Trophoblast cell (in vitro differentiated cells and primary cell): Measurements from ENCODE around the gene FNDC3B.

Source experiments
- DNase-seq, 2 donors: peaks; one replicate each; pipeline ENCODE4 v3.0.0-alpha.2; 2016
- H2AFZ ChIP-seq: 2 replicates; pipeline ENCODE4 v1.6.1; 2013; ENCODE audit warnings: low read length, moderate library complexity, mild to moderate bottlenecking; ENCODE audit not compliant: insufficient read depth, poor library complexity
- H2AK5ac ChIP-seq: 2 replicates; pipeline ENCODE4 v1.6.1; 2013; ENCODE audit warnings: mild to moderate bottlenecking, low read length
- H2BK120ac ChIP-seq: 2 replicates; pipeline ENCODE4 v1.6.1; 2013; ENCODE audit warnings: low read length, mild to moderate bottlenecking, moderate library complexity; ENCODE audit not compliant: insufficient read depth, poor library complexity
- H2BK12ac ChIP-seq: 2 replicates; pipeline ENCODE4 v1.6.1; 2013; ENCODE audit warnings: mild to moderate bottlenecking, low read length, moderate library complexity
- H2BK5ac ChIP-seq: 2 replicates; pipeline ENCODE4 v1.6.1; 2013; ENCODE audit warnings: low read length, low read depth, moderate library complexity, mild to moderate bottlenecking; ENCODE audit not compliant: poor library complexity
- H3K14ac ChIP-seq: 2 replicates; pipeline ENCODE4 v1.6.1; 2013; ENCODE audit warnings: mild to moderate bottlenecking, low read length
- H3K18ac ChIP-seq: 2 replicates; pipeline ENCODE4 v1.6.1; 2013; ENCODE audit warnings: mild to moderate bottlenecking, low read length
- H3K23ac ChIP-seq: 2 replicates; pipeline ENCODE4 v1.6.1; 2013; ENCODE audit warnings: low read length
- H3K27ac ChIP-seq: 2 replicates; pipeline ENCODE4 v1.5.1; 2013; ENCODE audit warnings: low read depth, mild to moderate bottlenecking, inconsistent platforms, low read length, moderate library complexity
- H3K27me3 ChIP-seq: 2 replicates; pipeline ENCODE4 v1.6.1; 2013; ENCODE audit warnings: inconsistent platforms, mild to moderate bottlenecking, low read length, moderate library complexity; ENCODE audit not compliant: insufficient read depth
- H3K36me3 ChIP-seq, 2 experiments: 1 replicate in 1 of 2; 2 replicates in 1 of 2; pipeline ENCODE4 v1.6.1; 2013; ENCODE audit warnings: low read length in 2 of 2, mild to moderate bottlenecking in 2 of 2, moderate library complexity in 1 of 2; ENCODE audit not compliant: insufficient read depth in 2 of 2, control insufficient read depth in 1 of 2
- H3K4ac ChIP-seq: 2 replicates; pipeline ENCODE4 v1.6.1; 2013; ENCODE audit warnings: low read depth, mild to moderate bottlenecking, low read length, moderate library complexity
- H3K4me1 ChIP-seq, 2 experiments: 1 replicate in 1 of 2; 2 replicates in 1 of 2; pipeline ENCODE4 v1.6.1; 2013; ENCODE audit warnings: low read length in 2 of 2, mild to moderate bottlenecking in 2 of 2, moderate library complexity in 1 of 2; ENCODE audit not compliant: insufficient read depth in 2 of 2, control insufficient read depth in 1 of 2
- H3K4me2 ChIP-seq: 2 replicates; pipeline ENCODE4 v1.6.1; 2013; ENCODE audit warnings: inconsistent platforms, mild to moderate bottlenecking, low read length, moderate library complexity
- H3K4me3 ChIP-seq: 2 replicates; pipeline ENCODE4 v1.5.1; 2013; ENCODE audit warnings: mild to moderate bottlenecking, low read depth, low read length, inconsistent platforms
- H3K79me1 ChIP-seq: one replicate; pipeline ENCODE4 v1.6.1; 2013; ENCODE audit warnings: low read length
- H3K79me2 ChIP-seq: 2 replicates; pipeline ENCODE4 v1.6.1; 2013; ENCODE audit warnings: low read length, mild to moderate bottlenecking; ENCODE audit not compliant: control insufficient read depth, insufficient read depth, poor library complexity
- H3K9ac ChIP-seq: 2 replicates; pipeline ENCODE4 v1.6.1; 2013; ENCODE audit warnings: mild to moderate bottlenecking, low read length
- H3K9me3 ChIP-seq: 2 replicates; pipeline ENCODE4 v1.6.1; 2013; ENCODE audit warnings: low read depth, mild to moderate bottlenecking, control low read depth, inconsistent platforms, low read length; ENCODE audit not compliant: insufficient read depth
- H4K12ac ChIP-seq: 2 replicates; pipeline ENCODE4 v1.6.1; 2013; ENCODE audit warnings: low read depth, mild to moderate bottlenecking, low read length, moderate library complexity
- H4K8ac ChIP-seq: 2 replicates; pipeline ENCODE4 v1.6.1; 2013; ENCODE audit warnings: low read depth, mild to moderate bottlenecking, low read length, moderate library complexity
- H4K91ac ChIP-seq: one replicate; pipeline ENCODE4 v1.6.1; 2013; ENCODE audit warnings: low read depth, mild to moderate bottlenecking, low read length, moderate library complexity
- WGBS: extraction: QIAGEN DNeasy Blood & Tissue Kit; methylation state at CpG from one replicate; pipeline ENCODE4 v1.1.7; 2013; ENCODE audit warnings: missing lambda C conversion rate; ENCODE audit not compliant: insufficient read length, insufficient coverage; ENCODE audit errors: extremely low coverage; 5-methylcytosine and 5-hydroxymethylcytosine counted together

The FNDC3B gene

DNA sequence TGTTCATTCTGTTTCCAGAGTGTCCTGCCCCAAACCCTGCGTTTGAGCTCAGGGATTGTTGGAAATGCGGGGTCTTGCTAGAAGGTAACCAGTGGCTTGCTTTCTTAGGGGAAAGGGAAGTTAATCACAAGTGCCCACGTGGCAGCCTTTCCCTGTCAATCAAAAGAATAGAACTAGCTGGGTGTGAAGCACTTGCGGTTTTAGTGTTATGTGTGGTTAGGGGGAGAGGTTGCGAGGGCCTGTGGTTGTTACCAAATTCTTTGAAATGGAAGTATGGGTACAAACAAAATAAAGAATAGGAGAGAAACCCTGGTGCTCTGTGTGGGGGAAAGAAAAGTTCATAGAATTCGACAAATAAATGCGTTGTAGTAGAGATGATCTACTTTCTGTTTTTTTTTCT lies 67.6 kb downstream of the FNDC3B start:
- DNase-seq: peak in 1 of 2 donors; percentile 26
- no peaks in the 10 kb centered on the region for H3K9me3 ChIP-seq
- H2BK12ac ChIP-seq: no peak overlapping the region
- H2BK5ac ChIP-seq: no peak overlapping the region
- H3K27ac ChIP-seq: no peak overlapping the region
- peaks cover 2 to 4% of the 10 kb centered on the region in 2 experiments for H3K4me1 ChIP-seq
- H3K79me2 ChIP-seq: peaks cover 6% of the 10 kb centered on the region
- H3K14ac ChIP-seq: no peak overlapping the region
- no peak overlapping the region for H3K9ac ChIP-seq
- H3K18ac ChIP-seq: no peak overlapping the region
- H3K4ac ChIP-seq: peak overlapping the region; percentile 75
- no peaks in the 10 kb centered on the region for H3K27me3 ChIP-seq
- no peak overlapping the region for H4K91ac ChIP-seq
- no peak overlapping the region for H2BK120ac ChIP-seq
- H4K12ac ChIP-seq: no peak overlapping the region
- no peak overlapping the region for H3K4me3 ChIP-seq
- no peak overlapping the region for H3K4me2 ChIP-seq
- no peak overlapping the region for H2AK5ac ChIP-seq
- H3K36me3 ChIP-seq: no peaks in the 10 kb centered on the region
- no peak overlapping the region for H4K8ac ChIP-seq
- no peaks in the 10 kb centered on the region for H3K79me1 ChIP-seq
- H3K23ac ChIP-seq: no peak overlapping the region
- no peak overlapping the region for H2AFZ ChIP-seq
- WGBS: no CpG with 5 or more reads among the region's 7 CpGs

DNA sequence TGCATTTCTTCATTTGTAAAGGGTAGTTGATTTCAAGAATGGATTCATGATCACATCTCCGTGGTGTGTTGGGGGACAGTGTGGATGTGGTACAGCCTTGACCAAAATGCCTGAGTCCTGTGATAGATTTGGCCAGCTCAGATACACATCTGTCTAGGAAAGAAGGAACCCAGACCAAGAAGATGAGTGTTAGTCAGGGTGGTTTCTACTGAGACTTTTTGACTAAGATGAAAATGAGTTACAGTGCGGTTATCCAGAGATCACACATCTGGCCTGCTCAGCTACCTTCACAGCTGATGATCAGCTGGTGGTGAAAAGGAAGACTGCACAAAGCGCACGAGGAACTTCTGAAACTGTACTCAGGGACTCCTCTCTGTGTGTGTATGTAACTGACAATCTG lies 68.0 kb downstream of the FNDC3B start:
- H3K4me2 ChIP-seq: no peak overlapping the region
- no peak overlapping the region for H3K14ac ChIP-seq
- H2BK5ac ChIP-seq: no peak overlapping the region
- peaks cover 2 to 4% of the 10 kb centered on the region in 2 experiments for H3K4me1 ChIP-seq
- H3K23ac ChIP-seq: no peak overlapping the region
- H2AK5ac ChIP-seq: no peak overlapping the region
- DNase-seq: peak in 1 of 2 donors; percentile 19
- H3K79me2 ChIP-seq: peaks cover 6% of the 10 kb centered on the region
- no peak overlapping the region for H3K4me3 ChIP-seq
- H4K91ac ChIP-seq: no peak overlapping the region
- peaks cover 1% of the 10 kb centered on the region in 2 experiments for H3K36me3 ChIP-seq
- no peak overlapping the region for H2BK12ac ChIP-seq
- no peaks in the 10 kb centered on the region for H3K27me3 ChIP-seq
- no peak overlapping the region for H4K12ac ChIP-seq
- no peak overlapping the region for H3K9ac ChIP-seq
- H3K4ac ChIP-seq: peak overlapping the region; percentile 33
- no peak overlapping the region for H3K27ac ChIP-seq
- H3K9me3 ChIP-seq: no peaks in the 10 kb centered on the region
- H2AFZ ChIP-seq: no peak overlapping the region
- no peak overlapping the region for H2BK120ac ChIP-seq
- no peak overlapping the region for H3K18ac ChIP-seq
- WGBS: no CpG with 5 or more reads among the region's 4 CpGs
- H4K8ac ChIP-seq: no peak overlapping the region
- no peaks in the 10 kb centered on the region for H3K79me1 ChIP-seq

DNA sequence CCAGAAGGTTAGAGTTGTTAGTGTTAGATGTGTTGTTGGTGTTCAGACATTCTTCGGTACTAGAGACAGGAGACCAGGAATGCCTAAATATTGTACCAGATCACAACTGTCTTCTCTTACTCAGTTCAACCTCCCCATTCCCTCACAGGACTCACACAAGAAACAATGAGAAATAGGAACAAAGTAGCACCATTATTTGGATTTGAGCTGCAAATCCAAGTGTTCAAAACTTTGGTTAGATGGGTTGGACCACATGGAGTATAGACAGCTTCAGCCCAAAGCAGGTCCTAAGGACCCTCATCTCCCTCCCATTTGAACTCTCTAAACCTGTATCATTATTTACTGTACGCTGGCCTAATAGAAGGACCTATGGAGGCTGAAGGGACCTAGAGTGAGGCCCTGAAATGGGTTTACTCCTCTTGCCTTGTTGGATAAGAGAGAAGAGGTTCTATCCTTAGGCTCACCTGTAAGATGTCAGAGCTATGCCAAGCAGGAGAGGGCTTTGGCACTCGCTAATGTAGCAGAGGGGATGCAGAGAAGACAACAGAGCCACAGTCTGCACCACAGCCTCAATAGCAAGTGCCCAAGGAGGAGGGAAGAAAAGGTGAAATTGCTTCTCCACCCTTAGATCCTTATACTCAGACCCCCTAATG lies 70.9 kb downstream of the FNDC3B start:
- H3K23ac ChIP-seq: no peak overlapping the region
- no peak overlapping the region for H2BK120ac ChIP-seq
- H2BK12ac ChIP-seq: no peak overlapping the region
- H3K79me2 ChIP-seq: peaks cover 6% of the 10 kb centered on the region
- H2AK5ac ChIP-seq: no peak overlapping the region
- no peaks in the 10 kb centered on the region for H3K79me1 ChIP-seq
- peaks cover 10 to 15% of the 10 kb centered on the region in 2 experiments for H3K36me3 ChIP-seq
- no peak overlapping the region for H3K27ac ChIP-seq
- H3K4me1 ChIP-seq: no peaks in the 10 kb centered on the region
- DNase-seq: no peak
- no peak overlapping the region for H3K4me2 ChIP-seq
- H3K18ac ChIP-seq: no peak overlapping the region
- no peak overlapping the region for H4K91ac ChIP-seq
- no peak overlapping the region for H3K4ac ChIP-seq
- H3K9ac ChIP-seq: no peak overlapping the region
- no peak overlapping the region for H4K12ac ChIP-seq
- WGBS: no CpG with 5 or more reads among the region's 3 CpGs
- H3K14ac ChIP-seq: no peak overlapping the region
- H3K4me3 ChIP-seq: no peak overlapping the region
- no peaks in the 10 kb centered on the region for H3K27me3 ChIP-seq
- H2BK5ac ChIP-seq: no peak overlapping the region
- H4K8ac ChIP-seq: no peak overlapping the region
- no peak overlapping the region for H2AFZ ChIP-seq
- H3K9me3 ChIP-seq: no peaks in the 10 kb centered on the region

DNA sequence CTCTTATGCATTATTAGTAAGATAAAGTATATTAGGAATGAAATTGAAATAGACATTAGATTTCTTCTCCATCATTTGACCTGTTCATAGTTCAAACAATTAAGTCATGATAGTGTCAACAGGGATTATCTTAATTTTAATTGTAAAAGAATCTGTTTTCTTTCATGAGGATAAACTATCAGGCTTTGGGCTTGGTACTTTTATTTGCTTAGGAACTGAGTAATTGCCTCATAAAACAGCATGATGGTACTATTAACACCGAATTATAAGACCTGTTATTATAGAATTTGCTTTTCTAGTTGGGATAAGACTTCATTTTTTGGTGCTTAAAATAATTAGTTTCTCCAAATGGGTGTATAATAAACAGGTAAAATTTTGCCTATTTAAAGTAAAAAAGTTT lies 71.8 kb downstream of the FNDC3B start:
- Histone ChIP-seq H2BK5ac (no peak overlapping the region), H2BK12ac (no peak overlapping the region), H3K79me2 (peaks cover 5% of the 10 kb centered on the region), H3K23ac (no peak overlapping the region), H4K8ac (no peak overlapping the region), H3K9me3 (no peaks in the 10 kb centered on the region), H3K4me3 (no peak overlapping the region), H4K12ac (no peak overlapping the region), H3K9ac (no peak overlapping the region), H3K79me1 (no peaks in the 10 kb centered on the region), H3K4me1 (no peaks in the 10 kb centered on the region), H3K14ac (no peak overlapping the region), H2AFZ (no peak overlapping the region), H3K36me3 (peaks cover 12 to 18% of the 10 kb centered on the region in 2 experiments), H3K18ac (no peak overlapping the region), H3K27me3 (no peaks in the 10 kb centered on the region), H3K4me2 (no peak overlapping the region), H3K4ac (no peak overlapping the region), H2AK5ac (no peak overlapping the region), H2BK120ac (no peak overlapping the region), H4K91ac (no peak overlapping the region), H3K27ac (no peak overlapping the region)
- WGBS: no CpG with 5 or more reads among the region's 1 CpG
- DNase-seq: no peak
